Breast epithelium (tissue), 3 donors: ENCODE data around the gene SLC50A1.

Source experiments
- POLR2AphosphoS5 ChIP-seq, 3 donors: sonication (generic); formaldehyde crosslinking; IDR thresholded peaks; one replicate each; pipeline ENCODE4 v1.6.1; 2017; ENCODE audit warnings: antibody characterized with exemption in 3 of 3
- TF ChIP-seq, protein P1 (sequence below), 3 donors: fragments of 450-650 bp; IDR thresholded peaks; one replicate each; pipeline ENCODE4 v1.5.1; 2016 to 2017; ENCODE audit warnings: antibody characterized with exemption in 3 of 3, mild to moderate bottlenecking in 3 of 3, moderate library complexity in 3 of 3

DNA sequence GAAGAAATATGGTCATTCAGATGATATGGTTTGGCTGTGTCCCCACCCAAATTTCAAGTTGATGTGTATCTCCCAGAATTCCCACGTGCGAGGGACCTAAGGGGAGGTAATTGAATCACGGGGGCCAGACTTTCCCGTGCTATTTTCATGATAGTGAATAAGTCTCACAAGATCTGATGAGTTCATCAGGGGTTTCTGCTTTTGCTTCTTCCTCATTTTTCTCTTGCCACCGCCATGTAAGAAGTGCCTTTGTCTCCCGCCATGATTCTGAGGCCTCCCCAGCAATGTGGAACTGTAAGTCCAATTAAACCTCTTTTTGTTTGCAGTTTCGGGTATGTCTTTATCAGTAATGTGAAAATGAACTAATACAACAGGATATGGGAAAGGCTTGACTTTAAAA, 6.1 kb downstream of the SLC50A1 start:
- TF ChIP-seq, protein P1, sequence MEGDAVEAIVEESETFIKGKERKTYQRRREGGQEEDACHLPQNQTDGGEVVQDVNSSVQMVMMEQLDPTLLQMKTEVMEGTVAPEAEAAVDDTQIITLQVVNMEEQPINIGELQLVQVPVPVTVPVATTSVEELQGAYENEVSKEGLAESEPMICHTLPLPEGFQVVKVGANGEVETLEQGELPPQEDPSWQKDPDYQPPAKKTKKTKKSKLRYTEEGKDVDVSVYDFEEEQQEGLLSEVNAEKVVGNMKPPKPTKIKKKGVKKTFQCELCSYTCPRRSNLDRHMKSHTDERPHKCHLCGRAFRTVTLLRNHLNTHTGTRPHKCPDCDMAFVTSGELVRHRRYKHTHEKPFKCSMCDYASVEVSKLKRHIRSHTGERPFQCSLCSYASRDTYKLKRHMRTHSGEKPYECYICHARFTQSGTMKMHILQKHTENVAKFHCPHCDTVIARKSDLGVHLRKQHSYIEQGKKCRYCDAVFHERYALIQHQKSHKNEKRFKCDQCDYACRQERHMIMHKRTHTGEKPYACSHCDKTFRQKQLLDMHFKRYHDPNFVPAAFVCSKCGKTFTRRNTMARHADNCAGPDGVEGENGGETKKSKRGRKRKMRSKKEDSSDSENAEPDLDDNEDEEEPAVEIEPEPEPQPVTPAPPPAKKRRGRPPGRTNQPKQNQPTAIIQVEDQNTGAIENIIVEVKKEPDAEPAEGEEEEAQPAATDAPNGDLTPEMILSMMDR (IDR thresholded peaks at IDR 0.05) = no peak
- TF ChIP-seq POLR2AphosphoS5 (IDR thresholded peaks at IDR 0.05) = no peak
